ENCODE results near the gene MOGAT1.

The MOGAT1 gene

GRCh38 chr2:222738312-222738711, 66.9 kb downstream of the MOGAT1 start:
- DNase-seq (ENCODE audit: low read depth), result no peak
- no peak overlapping the region for H3K4me3 ChIP-seq (ENCODE audit: low read depth, low read length)
- TF ChIP-seq CTCF (IDR thresholded peaks at IDR 0.05; ENCODE audit: insufficient read depth, low read depth, low read length, missing control alignments), result no peak

GRCh38 chr2:222738809-222739208, 67.4 kb downstream of the MOGAT1 start:
- DNase-seq (ENCODE audit: low read depth), result no peak
- TF ChIP-seq CTCF (IDR thresholded peaks at IDR 0.05; ENCODE audit: insufficient read depth, low read depth, low read length, missing control alignments), result no peak
- no peak overlapping the region for H3K4me3 ChIP-seq (ENCODE audit: low read depth, low read length)

GRCh38 chr2:222739939-222740338, 68.5 kb downstream of the MOGAT1 start:
- TF ChIP-seq CTCF (IDR thresholded peaks at IDR 0.05; ENCODE audit: insufficient read depth, low read depth, low read length, missing control alignments), result no peak
- DNase-seq (ENCODE audit: low read depth), result no peak
- H3K4me3 ChIP-seq (ENCODE audit: low read depth, low read length), result no peak overlapping the region

- no peak for TF ChIP-seq CTCF (IDR thresholded peaks at IDR 0.05; ENCODE audit: insufficient read depth, low read depth, low read length, missing control alignments)
- peak; percentile 29 for DNase-seq (ENCODE audit: low read depth)
- H3K4me3 ChIP-seq (ENCODE audit: low read depth, low read length), result no peak overlapping the region; the same call in 1 of the 2 replicates
These were observed 71.9 kb downstream of the MOGAT1 start for GRCh38 chr2:222743251-222743812.

GRCh38 chr2:222745836-222746559, 74.5 kb downstream of the MOGAT1 start:
- DNase-seq (ENCODE audit: low read depth), result no peak
- no peak overlapping the region for H3K4me3 ChIP-seq (ENCODE audit: low read depth, low read length)
- no peak for TF ChIP-seq CTCF (IDR thresholded peaks at IDR 0.05; ENCODE audit: insufficient read depth, low read depth, low read length, missing control alignments)

- H3K4me3 ChIP-seq (ENCODE audit: low read depth, low read length), result no peak overlapping the region
- no peak for TF ChIP-seq CTCF (IDR thresholded peaks at IDR 0.05; ENCODE audit: insufficient read depth, low read depth, low read length, missing control alignments)
- peak; percentile 68 for DNase-seq (ENCODE audit: low read depth)
These were observed 76.2 kb downstream of the MOGAT1 start for GRCh38 chr2:222747526-222748160.
